ENCODE measurements around the gene FUS.

DNA sequence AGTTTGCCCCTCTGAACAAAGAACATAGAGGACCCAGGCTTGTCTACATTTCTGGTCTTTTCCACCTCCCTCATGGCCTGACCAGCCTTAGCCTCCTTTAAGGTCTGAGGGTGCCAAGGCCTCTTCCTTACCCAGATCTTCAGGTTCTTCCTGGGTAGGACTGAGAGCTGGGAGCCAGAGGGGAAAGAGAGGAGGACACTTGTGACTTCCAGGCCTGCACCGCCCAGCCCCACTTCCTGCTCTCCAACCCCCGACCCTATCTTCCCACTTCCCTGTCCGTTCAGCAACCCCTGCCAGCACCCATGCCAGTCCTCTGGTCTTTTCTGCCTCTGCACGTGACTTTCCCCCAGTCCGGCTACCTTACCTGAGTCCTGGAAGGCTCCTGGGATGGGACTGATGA is 30.6 kb upstream of the FUS start:
- TF ChIP-seq, protein P1, sequence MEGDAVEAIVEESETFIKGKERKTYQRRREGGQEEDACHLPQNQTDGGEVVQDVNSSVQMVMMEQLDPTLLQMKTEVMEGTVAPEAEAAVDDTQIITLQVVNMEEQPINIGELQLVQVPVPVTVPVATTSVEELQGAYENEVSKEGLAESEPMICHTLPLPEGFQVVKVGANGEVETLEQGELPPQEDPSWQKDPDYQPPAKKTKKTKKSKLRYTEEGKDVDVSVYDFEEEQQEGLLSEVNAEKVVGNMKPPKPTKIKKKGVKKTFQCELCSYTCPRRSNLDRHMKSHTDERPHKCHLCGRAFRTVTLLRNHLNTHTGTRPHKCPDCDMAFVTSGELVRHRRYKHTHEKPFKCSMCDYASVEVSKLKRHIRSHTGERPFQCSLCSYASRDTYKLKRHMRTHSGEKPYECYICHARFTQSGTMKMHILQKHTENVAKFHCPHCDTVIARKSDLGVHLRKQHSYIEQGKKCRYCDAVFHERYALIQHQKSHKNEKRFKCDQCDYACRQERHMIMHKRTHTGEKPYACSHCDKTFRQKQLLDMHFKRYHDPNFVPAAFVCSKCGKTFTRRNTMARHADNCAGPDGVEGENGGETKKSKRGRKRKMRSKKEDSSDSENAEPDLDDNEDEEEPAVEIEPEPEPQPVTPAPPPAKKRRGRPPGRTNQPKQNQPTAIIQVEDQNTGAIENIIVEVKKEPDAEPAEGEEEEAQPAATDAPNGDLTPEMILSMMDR (IDR thresholded peaks at IDR 0.05) = no peak
- no peak for TF ChIP-seq POLR2A (IDR thresholded peaks at IDR 0.05)
- no peak for TF ChIP-seq POLR2AphosphoS5 (IDR thresholded peaks at IDR 0.05)
- TF ChIP-seq EP300 (IDR thresholded peaks at IDR 0.05) = no peak

Measured in suprapubic skin (tissue), 4 donors.